IMR-90 (cell line): ENCODE data around the gene THAP9. TPM values are rescaled to one million over a fixed set of nuclear protein-coding genes. Genes with fewer than 3 reads are reported as not detected.
A peak's percentile ranks its signal among the peaks of the same experiment; 100 is the strongest.
"Not testable (repeated sequence)": the region's sequence is repeated elsewhere in the genome, so short reads cannot be mapped to it uniquely, and the experiment has no call there.

Experiments
- ATAC-seq: fragments of 200-7000 bp; cut with Tn5 transposase; 2 replicates; pipeline ENCODE4 v1.9.1; 2020; ENCODE audit warnings: low read depth, mild to moderate bottlenecking, moderate library complexity
- BruUV-seq: library from RNA; stranded (reverse); fragments of 400-500 nt; replicated peaks from 2 replicates; lab custom pipeline; 2021; lab: Mats Ljungman, UMichigan
- CTCF ChIA-PET: fragments of 300-600 bp; formaldehyde crosslinking; extraction: SDS; loops from one replicate; lab custom pipeline; 2021; ENCODE audit warnings: antibody characterized with exemption; lab: Yijun Ruan, JAX
- POLR2A ChIA-PET: fragments of 300-600 bp; sonication (Branson Sonifier 250); formaldehyde crosslinking; loops from one replicate; lab custom pipeline; 2022; ENCODE audit warnings: antibody characterized with exemption; ENCODE audit not compliant: unreplicated experiment; lab: Charles Lee
- DNase-seq: peaks from one replicate; pipeline ENCODE4 v3.0.0; 2013
- H2AFZ ChIP-seq: replicated peaks from 2 replicates; pipeline ENCODE3; 2013; ENCODE audit warnings: low read length, mild to moderate bottlenecking; ENCODE audit not compliant: poor library complexity
- H2AK5ac ChIP-seq: 2 replicates; pipeline ENCODE4 v1.6.1; 2013; ENCODE audit warnings: low read depth, low read length, inconsistent platforms
- H2AK9ac ChIP-seq: replicated peaks from 2 replicates; pipeline ENCODE3; 2013; ENCODE audit warnings: mild to moderate bottlenecking, low read depth, low read length, moderate library complexity; ENCODE audit not compliant: poor library complexity
- H2BK120ac ChIP-seq: 2 replicates; pipeline ENCODE4 v1.6.1; 2013; ENCODE audit warnings: low read depth, low read length, inconsistent platforms
- H2BK15ac ChIP-seq: 3 replicates; pipeline ENCODE4 v1.6.1; 2013; ENCODE audit warnings: low read depth, low read length, inconsistent platforms
- H2BK20ac ChIP-seq: 2 replicates; pipeline ENCODE4 v1.6.1; 2013; ENCODE audit warnings: low read depth, mild to moderate bottlenecking, inconsistent platforms, low read length, moderate library complexity
- H2BK5ac ChIP-seq: 2 replicates; pipeline ENCODE4 v1.6.1; 2013; ENCODE audit warnings: mild to moderate bottlenecking, low read depth, low read length, inconsistent platforms; ENCODE audit not compliant: poor library complexity, severe bottlenecking
- H3K14ac ChIP-seq: replicated peaks from 2 replicates; pipeline ENCODE4 v1.6.1; 2013; ENCODE audit warnings: low read depth, low read length, inconsistent platforms
- H3K18ac ChIP-seq: 2 replicates; pipeline ENCODE4 v1.6.1; 2013; ENCODE audit warnings: low read depth, low read length, control low read depth
- H3K23ac ChIP-seq: 2 replicates; pipeline ENCODE4 v1.6.1; 2013; ENCODE audit warnings: low read depth, low read length, inconsistent platforms
- H3K27ac ChIP-seq: 2 replicates; pipeline ENCODE4 v1.5.1; 2013; ENCODE audit warnings: mild to moderate bottlenecking, control low read depth, low read length; ENCODE audit not compliant: insufficient read depth
- H3K27me3 ChIP-seq: 2 replicates; pipeline ENCODE4 v1.6.1; 2013; ENCODE audit warnings: low read length; ENCODE audit not compliant: control insufficient read depth, insufficient read depth
- H3K36me3 ChIP-seq: 2 replicates; pipeline ENCODE4 v1.6.1; 2013; ENCODE audit warnings: low read length, mixed read lengths; ENCODE audit not compliant: control insufficient read depth, insufficient read depth
- H3K4ac ChIP-seq: 2 replicates; pipeline ENCODE4 v1.6.1; 2013; ENCODE audit warnings: low read depth, low read length, inconsistent platforms
- H3K4me1 ChIP-seq: 2 replicates; pipeline ENCODE4 v1.6.1; 2013; ENCODE audit warnings: low read length, mixed read lengths; ENCODE audit not compliant: control insufficient read depth, insufficient read depth
- H3K4me2 ChIP-seq: 2 replicates; pipeline ENCODE4 v1.6.1; 2013; ENCODE audit warnings: low read depth, mild to moderate bottlenecking, control low read depth, low read length, moderate library complexity
- H3K4me3 ChIP-seq: 2 replicates; pipeline ENCODE4 v1.5.1; 2013; ENCODE audit warnings: low read depth, mild to moderate bottlenecking, control low read depth, low read length, moderate library complexity; ENCODE audit not compliant: insufficient read depth
- H3K56ac ChIP-seq: 2 replicates; pipeline ENCODE4 v1.6.1; 2013; ENCODE audit warnings: low read length, inconsistent platforms; ENCODE audit not compliant: insufficient read depth; ENCODE audit errors: extremely low read depth
- H3K79me1 ChIP-seq, 2 experiments: 2 replicates each; pipeline ENCODE4 v1.6.1; 2013; ENCODE audit warnings: low read length in 2 of 2, inconsistent platforms in 1 of 2, low read depth in 1 of 2
- H3K9ac ChIP-seq: 2 replicates; pipeline ENCODE4 v1.6.1; 2013; ENCODE audit warnings: low read depth, low read length, control low read depth
- H3K9me1 ChIP-seq: 2 replicates; pipeline ENCODE4 v1.6.1; 2013; ENCODE audit warnings: low read length, inconsistent platforms; ENCODE audit not compliant: insufficient read depth
- H3K9me3 ChIP-seq: 2 replicates; pipeline ENCODE4 v1.6.1; 2013; ENCODE audit warnings: low read length; ENCODE audit not compliant: control insufficient read depth, insufficient read depth
- H4K20me1 ChIP-seq: 2 replicates; pipeline ENCODE4 v1.6.1; 2013; ENCODE audit warnings: low read length, inconsistent platforms; ENCODE audit not compliant: insufficient read depth
- H4K5ac ChIP-seq: 2 replicates; pipeline ENCODE4 v1.6.1; 2013; ENCODE audit warnings: mild to moderate bottlenecking, low read depth, low read length, control low read depth
- H4K8ac ChIP-seq, 2 experiments: 2 replicates each; pipeline ENCODE4 v1.6.1; 2013; ENCODE audit warnings: low read depth in 2 of 2, low read length in 2 of 2, control low read depth in 1 of 2, inconsistent platforms in 1 of 2
- H4K91ac ChIP-seq: 2 replicates; pipeline ENCODE4 v1.6.1; 2013; ENCODE audit warnings: low read depth, low read length, inconsistent platforms; ENCODE audit not compliant: insufficient read depth
- FOS ChIP-seq: fragments of 150-350 bp; IDR thresholded peaks from 2 replicates; pipeline ENCODE4 v1.6.1; 2016; ENCODE audit warnings: low read depth, low read length
- WGBS, 2 experiments: methylation state at CpG; one replicate each; pipeline versions ENCODE4 v1.1.5 to v1.1.7; 2013; ENCODE audit warnings: missing lambda C conversion rate in 2 of 2; ENCODE audit not compliant: insufficient read length in 1 of 2; ENCODE audit errors: extremely low coverage in 2 of 2; 5-methylcytosine and 5-hydroxymethylcytosine counted together
- dilution Hi-C: fragments of 300-500 bp; cut with HindIII; formaldehyde crosslinking; loops from one replicate; pipeline ENCODE4 v1.14.3; 2018; ENCODE audit warnings: low sequenced_read_pairs; ENCODE audit not compliant: unreplicated experiment
- in situ Hi-C: fragments of 300-500 bp; cut with MboI; formaldehyde crosslinking; loops from 3 replicates; pipeline ENCODE4 v1.14.3; 2019; ENCODE audit warnings: low sequenced_read_pairs, inconsistent platforms, mixed read lengths
- intact Hi-C: fragments of 100-400 bp; cut with micrococcal nuclease; formaldehyde crosslinking; loops from 2 replicates; pipeline ENCODE4 v1.10.0; 2022
- polyA plus RNA-seq, 3 experiments: library from polyadenylated mRNA; depleted of rRNA; stranded (reverse); fragments of >200 nt; gene quantifications; 2 replicates each; pipeline ENCODE4 v1.2.3, GENCODE V29; 2012; ENCODE audit warnings: low replicate concordance in 1 of 3
- total RNA-seq: library from RNA; depleted of rRNA; stranded (reverse); fragments of >200 nt; gene quantifications from 2 replicates; pipeline ENCODE4 v1.2.3, GENCODE V29; 2012

Gene THAP9
- total and polyA plus RNA-seq, 2 of the 4 experiments (the other 2 are of a cell fraction), result 0.86 to 2.9 TPM

- Histone ChIP-seq H3K79me1 (peaks cover 33 to 52% of the 10 kb centered on the region in 2 experiments), H3K36me3 (peaks cover 59% of the 10 kb centered on the region), H2BK5ac (peak overlapping the region; percentile 58), H3K27ac (peak overlapping the region; percentile 70), H4K20me1 (peaks cover 27% of the 10 kb centered on the region)
- intact Hi-C loops, H2AK9ac ChIP-seq, BruUV-seq, in situ Hi-C loops, H4K5ac ChIP-seq, H3K9me1 ChIP-seq, H2BK15ac ChIP-seq, H3K27me3 ChIP-seq, H2AK5ac ChIP-seq, H3K9me3 ChIP-seq, DNase-seq, H2BK120ac ChIP-seq, H2BK20ac ChIP-seq, H3K9ac ChIP-seq, H3K23ac ChIP-seq, dilution Hi-C loops, H3K4me3 ChIP-seq, H4K8ac ChIP-seq, H3K4me2 ChIP-seq, H2AFZ ChIP-seq, H3K4ac ChIP-seq, H3K56ac ChIP-seq, H3K4me1 ChIP-seq, H4K91ac ChIP-seq, H3K18ac ChIP-seq, H3K14ac ChIP-seq, POLR2A ChIA-PET: not testable (repeated sequence)
- TF ChIP-seq FOS, result peak; percentile 7; the same call in 1 of the 2 replicates
- no CpG with 5 or more reads among the region's 6 CpGs for WGBS, 2 experiments
- CTCF ChIA-PET, result interaction anchor here (0.6 kb wide), 1 partner anchor 268 kb away, joined by 3 read pairs; no protein-coding TSS in a partner anchor
- ATAC-seq, result peak; percentile 34; the same call in 1 of the 2 replicates
Observed at GRCh38 chr4:82866033-82866432, 34.5 kb upstream of the THAP9 start.
